ENCODE measurements around the gene KIF6.

Gene KIF6

GRCh38 chr6:39654121-39654520 is 71.1 kb downstream of the KIF6 start:
- H3K4me3 ChIP-seq (ENCODE audit: low read depth, low read length) = no peak overlapping the region
- no peak for DNase-seq (ENCODE audit: low read depth, low spot score)
- in situ Hi-C loops (cut with HindIII; ENCODE audit: low sequenced_read_pairs) = no loop called here

GRCh38 chr6:39653612-39654011 is 71.6 kb downstream of the KIF6 start:
- H3K4me3 ChIP-seq (ENCODE audit: low read depth, low read length) = no peak overlapping the region
- DNase-seq (ENCODE audit: low read depth, low spot score) = no peak
- TF ChIP-seq CTCF (IDR thresholded peaks at IDR 0.05; ENCODE audit: low read depth, low read length) = no peak
- in situ Hi-C loops (cut with HindIII; ENCODE audit: low sequenced_read_pairs) = no loop called here

More at GRCh38 chr6:39654121-39654520, 71.1 kb downstream of the KIF6 start:
- TF ChIP-seq CTCF (IDR thresholded peaks at IDR 0.05; ENCODE audit: low read depth, low read length) = no peak

GRCh38 chr6:39649996-39650395 is 75.2 kb downstream of the KIF6 start:
- H3K4me3 ChIP-seq (ENCODE audit: low read depth, low read length) = no peak overlapping the region
- no peak for DNase-seq (ENCODE audit: low read depth, low spot score)
- TF ChIP-seq CTCF (IDR thresholded peaks at IDR 0.05; ENCODE audit: low read depth, low read length) = no peak
- in situ Hi-C loops (cut with HindIII; ENCODE audit: low sequenced_read_pairs) = no loop called here

GRCh38 chr6:39646751-39647420 is 78.3 kb downstream of the KIF6 start:
- no peak for TF ChIP-seq CTCF (IDR thresholded peaks at IDR 0.05; ENCODE audit: low read depth, low read length)
- in situ Hi-C loops (cut with HindIII; ENCODE audit: low sequenced_read_pairs) = no loop called here
- H3K4me3 ChIP-seq (ENCODE audit: low read depth, low read length) = no peak overlapping the region
- DNase-seq (ENCODE audit: low read depth, low spot score) = no peak

- no peak overlapping the region for H3K4me3 ChIP-seq (ENCODE audit: low read depth, low read length)
- DNase-seq (ENCODE audit: low read depth, low spot score) = peak; percentile 38
- in situ Hi-C loops (cut with HindIII; ENCODE audit: low sequenced_read_pairs) = no loop called here
- TF ChIP-seq CTCF (IDR thresholded peaks at IDR 0.05; ENCODE audit: low read depth, low read length) = no peak
These were observed 82.9 kb downstream of the KIF6 start for GRCh38 chr6:39642270-39642669.

GRCh38 chr6:39638126-39638822 is 86.9 kb downstream of the KIF6 start:
- H3K4me3 ChIP-seq (ENCODE audit: low read depth, low read length) = no peak overlapping the region
- in situ Hi-C loops (cut with HindIII; ENCODE audit: low sequenced_read_pairs) = no loop called here
- no peak for TF ChIP-seq CTCF (IDR thresholded peaks at IDR 0.05; ENCODE audit: low read depth, low read length)
- DNase-seq (ENCODE audit: low read depth, low spot score) = no peak

All from astrocyte of the spinal cord (primary cell).